Measurements from ENCODE around the gene KRT33B. TPM values are rescaled to one million over a fixed set of nuclear protein-coding genes. Genes with fewer than 3 reads are reported as not detected.

KRT33B gene
- total RNA-seq, 1 experiment from 2014 or later = not detected

- peaks cover 4% of the 10 kb centered on the region; the same call in 1 of the 2 replicates for H3K27me3 Mint-ChIP-seq (ENCODE audit: low read depth)
- no peak overlapping the region for H4K5ac ChIP-seq (ENCODE audit: insufficient read length, low read depth, low read length)
- no peak overlapping the region for H3K4me3 Mint-ChIP-seq
- H3K9me3 ChIP-seq (ENCODE audit: control insufficient read depth, low read depth, low read length) = no peaks in the 10 kb centered on the region
- no peak overlapping the region for H2BK20ac ChIP-seq (ENCODE audit: low read depth, low read length, poor library complexity, severe bottlenecking)
- H3K4me1 ChIP-seq (ENCODE audit: insufficient read depth, low read length) = no peaks in the 10 kb centered on the region
- no peak overlapping the region for H4K8ac ChIP-seq (replicated peaks; ENCODE audit: insufficient read length, low read depth, low read length)
- H2BK15ac ChIP-seq (ENCODE audit: low read depth, low read length) = no peak overlapping the region
- H2BK120ac ChIP-seq (ENCODE audit: low read depth, low read length, poor library complexity, severe bottlenecking) = no peak overlapping the region
- no peak overlapping the region for H3T11ph ChIP-seq (ENCODE audit: low read length)
- H2BK12ac ChIP-seq (ENCODE audit: insufficient read length, low read depth, low read length) = no peak overlapping the region
- no peak overlapping the region for H4K91ac ChIP-seq (ENCODE audit: insufficient read length, low read depth, low read length)
- no peaks in the 10 kb centered on the region for H4K20me1 ChIP-seq (ENCODE audit: control insufficient read depth, insufficient read depth, insufficient read length)
- WGBS (ENCODE audit: extremely low coverage, insufficient read length, low lambda C conversion rate) = no CpG with 5 or more reads among the region's 2 CpGs
- H3K56ac ChIP-seq (ENCODE audit: insufficient read length, low read depth, low read length) = no peak overlapping the region
- no peaks in the 10 kb centered on the region; a peak in 1 of 7 replicates for H3K36me3 Mint-ChIP-seq (ENCODE audit: insufficient read depth in 1 of 3, low read depth in 3 of 3)
- H3K27me3 ChIP-seq (ENCODE audit: insufficient read depth, low read length) = no peaks in the 10 kb centered on the region
- no peaks in the 10 kb centered on the region for H3K23me2 ChIP-seq (ENCODE audit: insufficient read length, low read depth, low read length, poor library complexity, severe bottlenecking)
- no peak overlapping the region for H3K9ac ChIP-seq (ENCODE audit: extremely low read depth, insufficient read length, low read length)
- no peak overlapping the region for H2BK5ac ChIP-seq (ENCODE audit: insufficient read length, low read length)
- no peaks in the 10 kb centered on the region for H3K79me1 ChIP-seq (ENCODE audit: insufficient read depth, low read depth, low read length, poor library complexity, severe bottlenecking)
- H3K14ac ChIP-seq (ENCODE audit: insufficient read depth, low read length) = no peak overlapping the region
- DNase-seq = no peak
- H3K9me3 Mint-ChIP-seq = no peaks in the 10 kb centered on the region; a peak in 2 of 5 replicates
- no peak overlapping the region for H3K4ac ChIP-seq (ENCODE audit: low read depth, low read length)
- H3K27ac Mint-ChIP-seq = no peak overlapping the region; a peak in 1 of 7 replicates
- H3K23ac ChIP-seq (ENCODE audit: insufficient read length, low read depth, low read length) = no peak overlapping the region
- H2AK5ac ChIP-seq (ENCODE audit: insufficient read length, low read length) = no peak overlapping the region
- H3K4me1 Mint-ChIP-seq = peaks cover 0 to 9% of the 10 kb centered on the region in 2 experiments; a peak in 3 of 4 replicates
- H3K79me2 ChIP-seq (ENCODE audit: insufficient read depth, low read length) = no peaks in the 10 kb centered on the region
- no peak overlapping the region for H3K27ac ChIP-seq (ENCODE audit: insufficient read length, low read depth, low read length)
- no peak overlapping the region for H3K18ac ChIP-seq (ENCODE audit: insufficient read length, low read depth, low read length)
- no peak overlapping the region for H3K4me2 ChIP-seq (ENCODE audit: insufficient read depth, insufficient read length, low read length)
- H2AFZ ChIP-seq (ENCODE audit: low read length) = no peak overlapping the region
- TF ChIP-seq CTCF (conservative IDR thresholded peaks at IDR 0.05) = no peak
Measured at GRCh38 chr17:41332239-41332638, 37.4 kb downstream of the KRT33B start.

Measured in H9 (cell line).